Right lobe of liver (tissue), 4 donors: ENCODE data around the gene SKIC2.
A peak's percentile ranks its signal among the peaks of the same experiment; 100 is the strongest.

Experiments
- POLR2A ChIP-seq: fragments of 450-650 bp; IDR thresholded peaks from one replicate; pipeline ENCODE4 v1.6.1; 2017; ENCODE audit warnings: antibody characterized with exemption, mild to moderate bottlenecking
- TF ChIP-seq, protein P1 (sequence below), 4 donors: fragments of 200-600 bp in 3 of 4; fragments of 450-650 bp in 1 of 4; IDR thresholded peaks; one replicate each; pipeline versions ENCODE4 v1.5.1 to v1.8.0; 2016 to 2022; ENCODE audit warnings: antibody characterized with exemption in 4 of 4, mild to moderate bottlenecking in 2 of 4
- donor health status: DM: no; HTN: no; CAD: no.
- donor health status: DM: no; HTN: no; CAD: no.
- donor health status: DM: no; HTN: yes; CAD: no.

DNA sequence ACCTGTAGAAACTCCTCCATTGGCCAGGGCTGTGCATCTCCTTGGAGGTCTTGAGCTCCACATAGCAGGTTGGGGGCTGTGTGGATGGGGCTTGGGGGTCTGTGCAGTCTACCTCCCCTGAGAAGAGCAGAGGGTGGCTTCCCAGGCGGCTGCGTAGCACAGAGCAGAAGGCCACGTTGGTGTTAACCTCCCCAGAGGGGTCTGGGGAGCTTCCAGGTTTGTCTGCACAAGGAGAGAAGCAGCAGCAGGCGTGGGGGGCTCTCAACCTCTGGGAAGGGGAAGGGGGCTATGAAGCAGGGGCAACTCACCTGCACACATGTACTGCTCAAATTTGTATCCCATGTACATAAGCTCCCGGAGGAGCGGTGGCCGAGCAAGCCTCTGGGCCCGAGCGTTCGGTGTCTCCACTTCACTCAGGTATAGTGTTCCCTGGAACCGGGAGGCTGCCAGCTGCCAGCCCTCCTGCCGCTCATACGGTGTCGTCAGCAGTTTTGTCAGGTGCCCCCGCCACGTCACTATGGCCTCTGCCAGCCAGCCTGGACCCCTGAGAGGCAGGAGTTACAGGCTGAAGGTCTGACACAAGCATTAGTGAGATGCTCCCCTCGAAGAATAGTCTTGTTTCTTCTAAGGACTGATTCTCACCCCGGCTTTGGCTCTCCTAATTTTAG is 11.8 kb downstream of the SKIC2 start:
- TF ChIP-seq, protein P1, sequence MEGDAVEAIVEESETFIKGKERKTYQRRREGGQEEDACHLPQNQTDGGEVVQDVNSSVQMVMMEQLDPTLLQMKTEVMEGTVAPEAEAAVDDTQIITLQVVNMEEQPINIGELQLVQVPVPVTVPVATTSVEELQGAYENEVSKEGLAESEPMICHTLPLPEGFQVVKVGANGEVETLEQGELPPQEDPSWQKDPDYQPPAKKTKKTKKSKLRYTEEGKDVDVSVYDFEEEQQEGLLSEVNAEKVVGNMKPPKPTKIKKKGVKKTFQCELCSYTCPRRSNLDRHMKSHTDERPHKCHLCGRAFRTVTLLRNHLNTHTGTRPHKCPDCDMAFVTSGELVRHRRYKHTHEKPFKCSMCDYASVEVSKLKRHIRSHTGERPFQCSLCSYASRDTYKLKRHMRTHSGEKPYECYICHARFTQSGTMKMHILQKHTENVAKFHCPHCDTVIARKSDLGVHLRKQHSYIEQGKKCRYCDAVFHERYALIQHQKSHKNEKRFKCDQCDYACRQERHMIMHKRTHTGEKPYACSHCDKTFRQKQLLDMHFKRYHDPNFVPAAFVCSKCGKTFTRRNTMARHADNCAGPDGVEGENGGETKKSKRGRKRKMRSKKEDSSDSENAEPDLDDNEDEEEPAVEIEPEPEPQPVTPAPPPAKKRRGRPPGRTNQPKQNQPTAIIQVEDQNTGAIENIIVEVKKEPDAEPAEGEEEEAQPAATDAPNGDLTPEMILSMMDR (IDR thresholded peaks at IDR 0.05) = no peak
- TF ChIP-seq POLR2A = peak; percentile 32
